Right atrium auricular region (tissue), 2 donors: ENCODE data around the gene BRCA2. TPM values are rescaled to one million over a fixed set of nuclear protein-coding genes. Genes with fewer than 3 reads are reported as not detected.

Experiments
- DNase-seq: peaks from one replicate; pipeline ENCODE4 v3.0.0-alpha.2; 2019; ENCODE audit warnings: low spot score
- H3K27ac ChIP-seq, 2 donors: fragments of 200-600 bp; sonication (generic); 1 replicate in 1 of 2; 2 replicates in 1 of 2; pipeline ENCODE4 v1.5.1; 2016 to 2019
- H3K27me3 ChIP-seq, 2 donors: fragments of 200-600 bp; sonication (generic); one replicate each; pipeline versions ENCODE4 v1.5.1 to v1.6.0; 2017 to 2019
- H3K36me3 ChIP-seq: fragments of 200-600 bp; sonication (generic); one replicate; pipeline ENCODE4 v1.5.1; 2016
- H3K4me1 ChIP-seq, 2 donors: fragments of 200-600 bp; sonication (generic); one replicate each; pipeline versions ENCODE4 v1.5.1 to v1.6.0; 2017 to 2019
- H3K4me3 ChIP-seq, 2 donors: fragments of 200-600 bp; sonication (generic); 1 replicate in 1 of 2; 2 replicates in 1 of 2; pipeline ENCODE4 v1.5.1; 2017 to 2019; ENCODE audit warnings: mild to moderate bottlenecking in 1 of 2, moderate library complexity in 1 of 2
- H3K9me3 ChIP-seq, 2 donors: fragments of 200-600 bp; sonication (generic); one replicate each; pipeline ENCODE4 v1.5.1; 2019
- CTCF ChIP-seq, 2 donors: fragments of 200-600 bp; sonication (generic); IDR thresholded peaks; one replicate each; pipeline ENCODE4 v1.5.1; 2019; ENCODE audit warnings: antibody characterized with exemption in 2 of 2
- total RNA-seq, 2 donors: library from RNA; depleted of rRNA; stranded (reverse); fragments of >200 nt; gene quantifications; one replicate each; pipeline ENCODE4 v1.1.0, GENCODE V29; 2016

Gene BRCA2
- total RNA-seq, 2 donors from 2014 or later, result 0.15 to 0.24 TPM

GRCh38 chr13:32432856-32433255 lies 117.5 kb downstream of the BRCA2 start:
- no peaks in the 10 kb centered on the region for H3K27me3 ChIP-seq
- no peak overlapping the region for H3K27ac ChIP-seq
- H3K4me1 ChIP-seq, result peaks cover 0 to 10% of the 10 kb centered on the region in 2 donors
- DNase-seq, result no peak
- peaks cover 25% of the 10 kb centered on the region for H3K36me3 ChIP-seq
- TF ChIP-seq CTCF (IDR thresholded peaks at IDR 0.05), result no peak
- H3K9me3 ChIP-seq, result no peaks in the 10 kb centered on the region
- H3K4me3 ChIP-seq, result no peak overlapping the region

GRCh38 chr13:32438871-32439270 lies 123.6 kb downstream of the BRCA2 start:
- H3K36me3 ChIP-seq, result peaks cover 29% of the 10 kb centered on the region
- H3K27me3 ChIP-seq, result no peaks in the 10 kb centered on the region
- H3K4me3 ChIP-seq, result no peak overlapping the region
- H3K4me1 ChIP-seq, result no peaks in the 10 kb centered on the region
- H3K27ac ChIP-seq, result no peak overlapping the region
- no peak for TF ChIP-seq CTCF (IDR thresholded peaks at IDR 0.05)
- H3K9me3 ChIP-seq, result no peaks in the 10 kb centered on the region
- DNase-seq, result no peak

- DNase-seq, result no peak
- Histone ChIP-seq H3K36me3 (peaks cover 22% of the 10 kb centered on the region), H3K9me3 (no peaks in the 10 kb centered on the region), H3K4me3 (no peak overlapping the region), H3K27me3 (no peaks in the 10 kb centered on the region), H3K27ac (no peak overlapping the region), H3K4me1 (peaks cover 0 to 7% of the 10 kb centered on the region in 2 donors)
- peak in 1 of 2 donors; percentile 32 for TF ChIP-seq CTCF (IDR thresholded peaks at IDR 0.05)
Observed at GRCh38 chr13:32443111-32443510, 127.8 kb downstream of the BRCA2 start.

GRCh38 chr13:32445461-32445860 lies 130.2 kb downstream of the BRCA2 start:
- H3K36me3 ChIP-seq, result peaks cover 15% of the 10 kb centered on the region
- DNase-seq, result no peak

GRCh38 chr13:32446220-32446619 lies 130.9 kb downstream of the BRCA2 start:
- peaks cover 15% of the 10 kb centered on the region for H3K36me3 ChIP-seq
- H3K27me3 ChIP-seq, result no peaks in the 10 kb centered on the region
- H3K9me3 ChIP-seq, result no peaks in the 10 kb centered on the region
- peaks cover 0 to 8% of the 10 kb centered on the region in 2 donors for H3K4me1 ChIP-seq
- no peak for TF ChIP-seq CTCF (IDR thresholded peaks at IDR 0.05)
- no peak for DNase-seq
- no peak overlapping the region for H3K27ac ChIP-seq
- H3K4me3 ChIP-seq, result no peak overlapping the region

More at GRCh38 chr13:32445461-32445860, 130.2 kb downstream of the BRCA2 start:
- no peak for TF ChIP-seq CTCF (IDR thresholded peaks at IDR 0.05)
- no peaks in the 10 kb centered on the region for H3K9me3 ChIP-seq
- H3K4me3 ChIP-seq, result no peak overlapping the region
- H3K4me1 ChIP-seq, result peaks cover 0 to 8% of the 10 kb centered on the region in 2 donors
- no peaks in the 10 kb centered on the region for H3K27me3 ChIP-seq
- H3K27ac ChIP-seq, result no peak overlapping the region

GRCh38 chr13:32446773-32447465 lies 131.6 kb downstream of the BRCA2 start:
- no peak for DNase-seq
- no peak overlapping the region for H3K4me3 ChIP-seq
- no peak for TF ChIP-seq CTCF (IDR thresholded peaks at IDR 0.05)
- H3K4me1 ChIP-seq, result peaks cover 0 to 8% of the 10 kb centered on the region in 2 donors
- H3K36me3 ChIP-seq, result peaks cover 15% of the 10 kb centered on the region
- H3K9me3 ChIP-seq, result peaks cover 0 to 5% of the 10 kb centered on the region in 2 donors
- no peaks in the 10 kb centered on the region for H3K27me3 ChIP-seq
- H3K27ac ChIP-seq, result no peak overlapping the region
